Parathyroid adenoma (tissue), 2 donors: ENCODE data around the gene IRAG1.
A peak's percentile ranks its signal among the peaks of the same experiment; 100 is the strongest.

ENCODE experiments used
- H2AFZ ChIP-seq: fragments of 300-600 bp; sonication (generic); one replicate; pipeline ENCODE4 v1.7.0; 2017; ENCODE audit warnings: antibody characterized with exemption, mild to moderate bottlenecking
- H3K27ac ChIP-seq: fragments of 300-600 bp; sonication (generic); one replicate; pipeline ENCODE4 v1.7.0; 2017
- H3K27me3 ChIP-seq: fragments of 300-600 bp; sonication (generic); one replicate; pipeline ENCODE4 v1.7.0; 2017; ENCODE audit warnings: low read length; ENCODE audit not compliant: control insufficient read depth, insufficient read depth
- H3K36me3 ChIP-seq: fragments of 300-600 bp; sonication (generic); one replicate; pipeline ENCODE4 v1.7.0; 2017; ENCODE audit warnings: low read length; ENCODE audit not compliant: control insufficient read depth, insufficient read depth
- H3K4me1 ChIP-seq: fragments of 300-600 bp; sonication (generic); one replicate; pipeline ENCODE4 v1.7.0; 2017; ENCODE audit warnings: control low read depth
- H3K4me2 ChIP-seq: fragments of 300-600 bp; sonication (generic); one replicate; pipeline ENCODE4 v1.7.0; 2017; ENCODE audit warnings: low read length
- H3K4me3 ChIP-seq: fragments of 300-600 bp; sonication (generic); one replicate; pipeline ENCODE4 v1.7.0; 2017; ENCODE audit warnings: low read depth, low read length
- H3K79me2 ChIP-seq: fragments of 300-600 bp; sonication (generic); one replicate; pipeline ENCODE4 v1.7.0; 2017; ENCODE audit warnings: control low read depth
- H3K9ac ChIP-seq: fragments of 300-600 bp; sonication (generic); one replicate; pipeline ENCODE4 v1.7.0; 2017; ENCODE audit warnings: mild to moderate bottlenecking
- H3K9me3 ChIP-seq: fragments of 300-600 bp; sonication (generic); one replicate; pipeline ENCODE4 v1.7.0; 2017; ENCODE audit warnings: low read length; ENCODE audit not compliant: control insufficient read depth
- CTCF ChIP-seq: fragments of 300-600 bp; sonication (generic); IDR thresholded peaks from one replicate; pipeline ENCODE4 v1.7.0; 2017; ENCODE audit warnings: antibody characterized with exemption, mild to moderate bottlenecking
- donor health status: primary hyperparathyroidism.

IRAG1 gene

GRCh38 chr11:10693509-10694081 lies at the start of gene IRAG1:
Gene IRAG1, minus strand, starts transcription at chr11:10693755. Its CDS starts 153 bp downstream, at chr11:10693602.
- Histone ChIP-seq H3K79me2 (no peaks in the 10 kb centered on the region), H2AFZ (no peak within 1 kb of the TSS), H3K27ac (no peak within 1 kb of the TSS), H3K4me2 (no peak within 1 kb of the TSS), H3K4me3 (peak within 1 kb of the TSS; percentile 27), H3K27me3 (no peaks in the 10 kb centered on the region), H3K9me3 (no peaks in the 10 kb centered on the region), H3K9ac (no peak within 1 kb of the TSS), H3K36me3 (no peaks in the 10 kb centered on the region), H3K4me1 (no peaks in the 10 kb centered on the region)
- no peak for TF ChIP-seq CTCF

GRCh38 chr11:10742460-10743208 lies 49.1 kb upstream of the IRAG1 start:
- Histone ChIP-seq H3K79me2 (no peaks in the 10 kb centered on the region), H3K4me3 (no peak overlapping the region), H3K36me3 (no peaks in the 10 kb centered on the region), H3K4me2 (no peak overlapping the region), H2AFZ (peak overlapping the region; percentile 36), H3K27ac (peak overlapping the region; percentile 18), H3K27me3 (no peaks in the 10 kb centered on the region), H3K9me3 (no peaks in the 10 kb centered on the region), H3K4me1 (peaks cover 2% of the 10 kb centered on the region), H3K9ac (no peak overlapping the region)
- TF ChIP-seq CTCF: no peak

DNA sequence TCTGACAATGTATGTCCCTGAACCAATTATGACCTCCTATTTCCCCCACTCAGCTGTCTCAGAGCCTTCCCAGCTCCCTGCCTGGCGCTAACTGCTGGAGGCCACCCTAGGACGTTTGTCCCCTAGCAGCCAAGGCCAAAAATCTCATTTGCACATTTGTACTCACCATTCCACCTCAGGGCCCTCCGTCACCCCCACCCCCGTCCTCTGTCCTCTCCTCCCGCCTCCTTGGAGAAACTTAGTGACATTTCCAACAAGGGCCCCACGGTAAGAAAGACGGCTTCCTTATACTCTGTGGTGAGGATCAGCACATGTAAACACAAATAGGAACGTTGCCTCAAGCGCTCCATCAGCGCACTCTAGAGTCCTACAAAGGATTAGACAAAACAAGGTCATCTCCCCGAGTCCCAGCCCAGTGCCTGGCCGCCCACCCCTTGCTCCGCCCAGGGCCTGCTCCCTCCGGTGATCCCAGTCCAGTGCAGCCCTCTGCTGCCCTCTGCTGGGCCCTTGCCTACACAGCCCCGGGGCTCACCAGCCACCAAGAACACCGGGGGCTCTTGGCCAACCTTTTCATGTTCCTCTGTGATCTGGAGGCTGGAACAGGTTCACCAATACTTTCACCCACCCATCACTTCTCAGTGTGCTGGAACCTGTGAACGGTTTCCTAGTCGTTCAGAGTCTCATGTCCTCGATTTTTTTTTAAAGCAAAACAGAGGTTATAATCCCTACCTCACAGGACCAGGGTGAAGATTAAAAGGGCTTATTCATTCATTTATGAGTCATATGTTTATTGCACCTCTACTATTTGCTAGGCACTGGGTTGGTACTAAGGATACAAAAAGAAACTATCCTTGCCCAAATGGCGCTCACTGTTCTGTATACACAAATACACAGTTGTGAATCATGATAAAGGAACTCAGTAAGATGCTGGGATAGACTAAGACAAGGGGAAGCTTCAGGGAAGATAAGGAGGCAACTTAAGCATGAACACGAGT lies 42.2 kb upstream of the IRAG1 start:
- H3K36me3 ChIP-seq: no peaks in the 10 kb centered on the region
- H3K9ac ChIP-seq: no peak overlapping the region
- peak overlapping the region; percentile 40 for H3K4me2 ChIP-seq
- H3K4me3 ChIP-seq: no peak overlapping the region
- H3K27me3 ChIP-seq: no peaks in the 10 kb centered on the region
- peak; percentile 94 for TF ChIP-seq CTCF
- peak overlapping the region; percentile 63 for H2AFZ ChIP-seq
- no peaks in the 10 kb centered on the region for H3K79me2 ChIP-seq
- peak overlapping the region; percentile 12 for H3K27ac ChIP-seq
- peaks cover 3% of the 10 kb centered on the region for H3K4me1 ChIP-seq
- no peaks in the 10 kb centered on the region for H3K9me3 ChIP-seq

DNA sequence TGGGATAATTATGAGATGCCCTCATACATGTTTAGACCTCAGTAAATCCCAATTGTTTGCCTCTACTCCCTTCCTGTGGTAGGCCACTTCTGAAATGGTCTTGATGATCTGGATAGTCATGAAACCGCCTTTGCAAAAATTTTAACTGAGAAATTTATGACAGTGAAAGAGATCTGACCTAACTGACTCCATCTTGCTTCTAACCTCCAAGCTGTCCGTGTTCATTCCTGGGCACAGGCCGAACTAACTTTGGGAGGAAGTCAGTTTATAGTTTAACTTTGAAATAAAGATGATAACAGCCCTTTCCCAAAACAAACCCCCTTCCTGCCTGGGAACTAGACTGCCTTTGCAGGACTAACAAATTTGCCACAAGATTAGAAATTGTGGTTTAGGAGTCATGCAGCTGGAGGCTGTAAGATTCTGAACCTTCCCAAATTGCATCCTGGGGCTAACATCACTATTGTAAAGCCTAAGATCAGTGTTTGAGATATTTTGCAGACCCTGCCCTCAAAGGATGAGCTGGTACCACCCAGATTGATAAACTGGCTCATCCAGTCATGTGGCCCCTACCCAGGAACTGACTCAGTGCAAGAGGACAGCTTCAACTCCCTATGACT lies 37.6 kb upstream of the IRAG1 start:
- H3K79me2 ChIP-seq: no peaks in the 10 kb centered on the region
- no peaks in the 10 kb centered on the region for H3K9me3 ChIP-seq
- H3K27ac ChIP-seq: no peak overlapping the region
- no peak for TF ChIP-seq CTCF
- no peak overlapping the region for H2AFZ ChIP-seq
- peaks cover 1% of the 10 kb centered on the region for H3K4me1 ChIP-seq
- H3K4me2 ChIP-seq: no peak overlapping the region
- H3K9ac ChIP-seq: no peak overlapping the region
- no peak overlapping the region for H3K4me3 ChIP-seq
- H3K36me3 ChIP-seq: no peaks in the 10 kb centered on the region
- H3K27me3 ChIP-seq: no peaks in the 10 kb centered on the region
